Fibroblast of peridontal ligament (primary cell): ENCODE measurements around the gene STOX2.
A peak's percentile ranks its signal among the peaks of the same experiment; 100 is the strongest.

Experiments
- DNase-seq: peaks from one replicate; pipeline ENCODE4 v3.0.0-alpha.2; 2010; ENCODE audit errors: extremely low read depth

The STOX2 gene

DNA sequence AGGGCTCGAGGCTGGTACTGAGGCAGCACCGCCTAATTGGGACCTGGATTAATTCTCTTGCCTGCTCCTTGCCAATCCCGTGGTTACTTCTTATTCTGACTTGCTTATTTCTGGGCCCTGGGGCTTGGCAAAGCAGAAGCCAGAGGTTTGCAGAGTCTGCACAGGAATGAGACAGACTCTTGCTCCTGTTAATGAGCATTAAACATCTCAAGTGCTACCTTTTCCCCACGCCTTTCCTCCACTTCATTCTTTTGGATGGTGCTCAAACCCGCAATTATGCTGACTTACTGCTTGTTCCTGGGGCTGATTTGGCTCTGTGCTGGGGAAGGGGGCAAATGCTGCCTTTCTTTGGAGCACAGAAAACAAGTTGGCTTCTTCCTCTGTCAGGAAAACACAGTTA lies 16.5 kb upstream of the STOX2 start:
- no peak for DNase-seq

DNA sequence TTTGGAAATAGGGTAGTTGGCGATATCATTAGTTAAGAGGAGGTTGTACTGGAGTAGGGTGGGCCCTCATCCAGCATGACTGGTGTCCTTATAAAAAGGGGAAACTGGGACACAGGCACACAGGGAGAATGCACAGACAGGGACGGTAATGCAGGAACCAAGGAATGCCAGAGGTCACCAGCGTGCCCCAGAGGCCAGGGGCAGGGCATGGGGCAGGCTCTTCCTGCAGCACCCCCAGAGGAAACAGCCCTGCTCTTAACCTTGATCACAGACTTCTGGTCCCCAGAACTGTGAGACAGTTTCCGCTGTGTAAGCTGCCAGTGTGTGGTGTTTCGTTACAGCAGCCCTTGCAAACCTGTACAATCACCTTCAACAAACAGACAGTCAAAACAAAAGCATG lies 15.9 kb upstream of the STOX2 start:
- DNase-seq, result no peak

DNA sequence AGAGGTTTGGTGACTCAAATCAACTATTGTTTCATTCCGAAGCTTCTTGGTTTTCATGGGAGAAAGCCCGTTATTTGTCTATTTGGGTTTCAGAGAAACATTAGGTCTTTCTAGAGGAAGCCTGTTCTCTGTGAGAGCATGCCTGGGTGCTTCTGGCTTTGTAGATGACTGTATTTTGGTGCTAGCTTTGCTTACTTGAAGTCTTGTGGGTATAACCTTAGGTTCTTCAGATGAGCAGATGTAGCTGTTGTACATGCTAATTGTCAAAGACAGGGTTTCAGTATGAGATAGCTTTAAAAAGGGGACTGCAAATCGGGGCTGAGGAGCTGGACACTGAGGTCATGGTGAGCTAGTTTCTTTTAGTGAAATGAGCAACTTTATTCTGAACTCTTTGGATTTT lies 7.9 kb upstream of the STOX2 start:
- no peak for DNase-seq

DNA sequence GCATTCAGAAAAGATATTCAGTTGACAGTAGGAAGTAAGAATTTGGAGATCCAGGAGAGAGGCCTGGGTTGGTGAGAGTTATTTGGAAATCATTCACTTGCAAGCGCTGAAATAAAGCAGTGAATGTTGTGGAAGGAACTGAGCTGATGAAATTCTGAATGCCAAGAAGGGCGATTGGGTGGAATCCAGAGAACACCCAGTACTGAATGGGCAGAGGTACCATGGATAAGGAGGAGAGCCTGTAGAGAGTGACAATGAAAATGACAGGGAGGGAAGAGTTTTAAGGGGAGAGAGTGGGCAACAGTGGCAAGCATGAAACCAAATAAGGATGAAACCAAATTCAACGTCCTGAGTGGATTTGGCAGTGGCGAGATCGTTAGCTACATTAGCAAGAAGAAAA lies 6.7 kb upstream of the STOX2 start:
- DNase-seq, result no peak

DNA sequence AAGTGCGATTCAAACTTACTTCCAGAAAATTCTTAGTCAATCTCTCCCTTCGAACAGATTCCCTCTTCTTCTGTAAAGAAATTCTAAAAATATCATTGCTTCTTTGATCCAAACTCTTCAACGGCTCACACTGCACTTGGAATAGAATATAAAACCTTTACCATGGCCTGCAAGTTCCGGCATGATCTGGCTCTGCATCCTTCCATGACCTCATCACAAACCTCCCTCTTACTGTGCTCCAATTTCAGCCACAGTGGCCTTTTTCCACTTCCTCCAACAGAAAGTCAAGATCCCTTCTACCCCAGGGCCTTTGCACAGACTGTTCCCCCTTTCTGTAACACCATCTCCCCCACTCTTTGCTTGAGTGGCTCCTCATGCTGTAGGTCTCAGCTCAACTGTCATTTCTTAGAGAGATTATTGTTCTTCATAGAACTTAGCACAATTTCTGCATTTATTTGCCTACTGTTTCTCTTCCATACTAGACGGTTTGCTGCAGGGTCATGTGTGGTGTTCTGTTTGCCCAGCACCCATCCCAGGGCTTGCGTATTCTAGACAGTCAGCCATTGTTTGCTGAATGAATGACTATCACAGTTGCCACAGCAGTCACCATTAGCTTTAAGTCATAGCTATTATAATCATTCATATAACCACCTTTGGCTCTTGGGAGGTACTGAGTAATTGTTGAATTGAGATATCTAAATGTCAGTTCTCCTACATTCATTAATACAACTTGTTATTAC lies 1.9 kb upstream of the STOX2 start:
- DNase-seq, result no peak

- DNase-seq, result peak; percentile 8
Measured at GRCh38 chr4:183905593-183906488, 734 bp downstream of the STOX2 start.

- no peak for DNase-seq
Measured at GRCh38 chr4:183906489-183906738, 1.3 kb downstream of the STOX2 start.

DNA sequence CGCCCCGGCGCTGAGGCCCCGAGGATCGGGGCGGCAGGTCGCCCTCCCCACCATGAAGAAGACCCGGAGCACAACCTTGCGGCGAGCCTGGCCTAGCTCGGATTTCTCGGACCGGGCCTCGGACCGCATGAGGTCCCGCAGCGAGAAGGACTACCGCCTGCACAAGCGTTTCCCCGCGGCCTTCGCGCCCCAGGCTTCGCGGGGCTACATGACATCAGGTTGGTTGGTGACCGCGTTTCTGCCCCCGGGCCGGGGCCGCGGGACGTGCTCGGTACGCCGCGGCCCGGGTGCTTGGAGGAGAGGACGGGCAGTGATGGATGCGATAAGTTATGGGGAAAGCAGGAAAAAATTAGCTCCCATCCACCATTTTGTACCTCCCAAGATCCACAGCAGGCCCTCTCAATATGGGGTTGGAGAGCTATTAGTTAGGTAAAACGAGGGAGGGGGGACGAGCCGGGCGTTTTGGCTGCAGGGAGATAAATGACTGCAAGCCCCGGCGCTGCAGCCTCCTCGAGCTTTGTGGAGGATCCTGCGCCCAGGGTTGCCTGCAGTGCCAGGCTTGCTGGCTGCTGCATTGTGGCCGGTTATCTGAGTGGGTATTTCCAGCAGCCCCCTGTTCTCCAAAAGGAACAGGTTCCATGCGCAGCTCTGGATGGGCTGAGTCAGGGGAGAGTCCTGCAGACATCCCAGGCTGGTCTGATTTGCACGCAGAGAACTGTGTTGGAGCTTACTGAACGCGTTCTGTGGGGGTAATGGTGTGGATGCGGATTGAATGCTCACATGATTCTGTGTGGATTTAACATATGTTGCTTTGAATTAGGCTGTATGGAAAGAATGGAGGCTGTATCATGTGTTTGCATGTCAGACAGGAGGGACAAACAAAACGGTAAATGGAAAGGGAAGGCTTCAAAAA lies 1.9 kb downstream of the STOX2 start:
- no peak for DNase-seq

- DNase-seq, result no peak
Measured at GRCh38 chr4:183907871-183908683, 3.0 kb downstream of the STOX2 start.

- DNase-seq, result no peak
Measured at GRCh38 chr4:183909187-183909586, 4.1 kb downstream of the STOX2 start.

DNA sequence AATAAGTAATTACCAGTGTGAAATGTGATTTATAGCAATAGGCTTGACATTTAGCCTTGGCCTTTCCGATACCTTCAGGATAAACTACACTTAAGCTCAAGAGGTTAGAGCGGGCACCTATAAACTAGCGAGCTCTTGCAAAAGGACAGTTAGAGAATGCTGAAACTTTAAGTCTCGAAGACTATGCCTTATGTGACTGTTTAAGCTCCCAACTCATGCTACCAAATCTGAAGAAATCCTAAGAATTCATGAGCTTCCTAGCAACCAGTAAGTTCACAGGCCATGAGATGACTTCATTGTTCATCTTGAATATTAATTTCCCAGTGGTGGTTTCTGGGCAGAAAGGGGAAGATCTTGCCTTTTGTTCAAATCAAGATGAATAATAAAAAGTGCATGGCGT lies 4.7 kb downstream of the STOX2 start:
- no peak for DNase-seq

GRCh38 chr4:183912585-183912984 lies 7.5 kb downstream of the STOX2 start:
- DNase-seq, result no peak

GRCh38 chr4:183915976-183916375 lies 10.9 kb downstream of the STOX2 start:
- no peak for DNase-seq

- no peak for DNase-seq
Measured at GRCh38 chr4:183918696-183919095, 13.6 kb downstream of the STOX2 start.

DNA sequence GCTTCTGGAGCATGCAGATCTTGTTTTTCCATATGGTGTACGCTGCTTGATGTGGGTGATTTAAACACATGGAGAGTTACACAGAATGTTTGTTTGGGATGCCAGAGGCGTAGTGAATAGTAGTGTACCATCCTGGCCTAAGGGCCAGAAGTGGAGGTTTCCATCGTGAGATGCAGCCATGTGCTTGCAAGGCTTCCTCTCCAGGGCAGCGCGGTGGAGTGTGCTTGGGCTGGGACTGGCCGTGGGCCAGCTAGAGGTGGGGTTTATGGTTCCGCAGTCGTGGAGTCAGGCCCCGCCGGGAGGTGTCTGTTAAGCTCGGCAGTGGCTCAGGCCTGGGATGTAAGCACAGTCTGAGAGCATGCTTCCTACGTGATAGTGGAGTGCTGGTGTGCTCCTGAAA lies 14.0 kb downstream of the STOX2 start:
- no peak for DNase-seq

DNA sequence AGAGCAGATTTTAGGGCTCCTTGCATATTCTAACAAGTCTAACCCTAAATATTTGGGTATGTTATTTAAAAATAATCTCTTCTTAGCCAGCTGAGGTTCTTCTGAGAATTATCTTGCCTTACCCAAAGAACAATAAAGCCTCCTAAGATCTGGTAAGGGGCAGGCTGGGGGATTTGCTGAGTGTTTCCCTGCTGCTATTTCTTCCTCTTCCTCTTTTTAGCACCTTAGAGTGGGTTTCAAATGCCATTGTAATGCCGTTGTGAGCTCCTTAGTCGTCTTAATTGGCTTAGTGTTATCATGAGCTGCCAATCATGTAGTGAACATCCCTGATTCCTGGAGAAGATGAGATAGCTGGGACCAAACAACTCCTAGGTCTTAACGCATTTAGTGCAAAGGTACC lies 15.4 kb downstream of the STOX2 start:
- DNase-seq, result no peak

DNA sequence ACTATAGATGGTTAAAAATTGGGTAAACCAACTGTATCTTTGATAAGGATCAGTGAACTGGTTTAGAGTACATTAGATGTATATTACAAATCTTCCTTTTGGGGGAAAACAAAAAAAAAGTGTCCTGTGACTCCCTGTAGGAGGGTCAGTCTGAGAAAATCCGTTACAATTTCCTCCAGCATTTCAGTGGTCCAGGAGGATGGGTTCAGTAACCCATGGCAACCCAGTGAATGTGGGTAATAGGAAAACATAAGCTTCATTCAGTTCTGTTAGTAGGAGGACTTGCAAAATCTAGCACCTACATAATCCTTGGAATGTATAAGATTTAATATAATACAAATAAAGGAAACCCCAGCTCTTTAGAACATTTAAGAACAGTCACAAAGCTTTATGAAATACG lies 16.2 kb downstream of the STOX2 start:
- DNase-seq, result no peak

- no peak for DNase-seq
Measured at GRCh38 chr4:183924362-183925044, 19.4 kb downstream of the STOX2 start.

DNA sequence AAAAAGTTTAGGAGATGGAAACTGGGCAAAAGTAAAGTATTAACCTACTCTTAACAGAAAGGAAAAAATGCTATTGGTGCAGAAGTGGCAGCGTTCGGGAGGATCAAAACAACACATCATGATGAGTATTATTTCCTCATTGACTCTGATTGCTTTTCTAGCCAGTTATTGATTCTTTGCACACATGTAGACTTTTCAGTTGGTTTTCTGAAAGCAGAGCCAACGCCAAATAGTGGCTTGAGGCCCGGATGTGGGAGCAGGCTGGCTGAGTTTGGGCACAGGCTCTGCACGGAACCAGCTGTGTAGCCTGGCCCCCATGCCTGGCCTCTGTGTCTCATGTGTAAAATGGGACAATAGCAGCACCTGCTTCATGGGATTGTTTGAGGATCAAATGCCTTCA lies 21.8 kb downstream of the STOX2 start:
- DNase-seq, result no peak

DNA sequence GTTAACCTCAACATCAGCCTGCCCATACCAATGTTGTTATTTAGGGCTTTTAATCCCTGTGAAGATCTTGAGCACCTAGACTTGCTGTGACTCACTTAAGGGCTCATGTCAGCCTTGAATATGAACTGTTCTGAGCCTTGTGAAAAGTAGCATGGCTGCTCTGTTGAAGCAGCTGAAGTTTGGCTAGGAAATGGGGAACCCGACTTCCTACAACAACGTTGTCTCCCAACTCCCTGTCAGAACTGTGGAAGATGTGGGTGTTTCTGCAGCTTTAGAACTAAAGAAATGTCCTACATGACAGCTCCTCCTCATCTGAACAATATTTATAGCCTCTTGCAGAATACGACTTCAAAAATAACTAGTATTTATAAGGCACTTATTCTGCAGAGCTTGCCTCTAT lies 27.5 kb downstream of the STOX2 start:
- DNase-seq, result no peak

DNA sequence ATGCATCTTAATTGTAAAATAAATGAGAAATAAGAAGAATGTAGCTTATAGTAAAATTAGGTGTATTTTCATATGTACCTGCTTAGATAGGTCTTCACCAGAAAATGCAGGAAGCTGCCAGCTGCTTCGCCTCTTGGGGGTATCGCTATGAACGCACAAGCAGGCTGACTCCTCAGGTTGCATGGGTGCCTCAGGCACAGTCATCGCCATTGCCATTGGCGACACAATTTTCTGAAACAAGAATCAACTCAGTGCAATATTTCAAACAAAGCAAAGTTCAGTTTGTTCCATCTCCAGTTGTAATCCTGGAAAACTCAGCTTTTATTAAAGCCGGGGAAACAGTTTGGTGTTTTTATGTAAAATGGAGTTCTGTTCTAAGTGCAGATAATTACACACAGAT lies 29.7 kb downstream of the STOX2 start:
- DNase-seq, result no peak
